ENCODE data around the gene PRPF18. TPM values are rescaled to one million over a fixed set of nuclear protein-coding genes. Genes with fewer than 3 reads are reported as not detected.
A peak's percentile ranks its signal among the peaks of the same experiment; 100 is the strongest.

Gene PRPF18
- total RNA-seq, 1 donor from 2014 or later = 13.4 TPM

GRCh38 chr10:13559124-13559700 is 27.6 kb upstream of the PRPF18 start:
- peaks cover 4% of the 10 kb centered on the region for H3K9me3 Mint-ChIP-seq (ENCODE audit: low read depth)
- H3K4me1 Mint-ChIP-seq (ENCODE audit: low read depth) = peaks cover 9% of the 10 kb centered on the region
- H3K27ac Mint-ChIP-seq (ENCODE audit: unreplicated experiment) = no peak overlapping the region
- TF ChIP-seq, protein P1, sequence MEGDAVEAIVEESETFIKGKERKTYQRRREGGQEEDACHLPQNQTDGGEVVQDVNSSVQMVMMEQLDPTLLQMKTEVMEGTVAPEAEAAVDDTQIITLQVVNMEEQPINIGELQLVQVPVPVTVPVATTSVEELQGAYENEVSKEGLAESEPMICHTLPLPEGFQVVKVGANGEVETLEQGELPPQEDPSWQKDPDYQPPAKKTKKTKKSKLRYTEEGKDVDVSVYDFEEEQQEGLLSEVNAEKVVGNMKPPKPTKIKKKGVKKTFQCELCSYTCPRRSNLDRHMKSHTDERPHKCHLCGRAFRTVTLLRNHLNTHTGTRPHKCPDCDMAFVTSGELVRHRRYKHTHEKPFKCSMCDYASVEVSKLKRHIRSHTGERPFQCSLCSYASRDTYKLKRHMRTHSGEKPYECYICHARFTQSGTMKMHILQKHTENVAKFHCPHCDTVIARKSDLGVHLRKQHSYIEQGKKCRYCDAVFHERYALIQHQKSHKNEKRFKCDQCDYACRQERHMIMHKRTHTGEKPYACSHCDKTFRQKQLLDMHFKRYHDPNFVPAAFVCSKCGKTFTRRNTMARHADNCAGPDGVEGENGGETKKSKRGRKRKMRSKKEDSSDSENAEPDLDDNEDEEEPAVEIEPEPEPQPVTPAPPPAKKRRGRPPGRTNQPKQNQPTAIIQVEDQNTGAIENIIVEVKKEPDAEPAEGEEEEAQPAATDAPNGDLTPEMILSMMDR (IDR thresholded peaks at IDR 0.05) = no peak
- no peak for DNase-seq (ENCODE audit: low spot score)
- H3K36me3 Mint-ChIP-seq (ENCODE audit: low read depth) = peaks cover under 1% of the 10 kb centered on the region
- H3K27me3 Mint-ChIP-seq (ENCODE audit: low read depth) = peaks cover 2% of the 10 kb centered on the region
- no peak overlapping the region for H3K4me3 Mint-ChIP-seq (ENCODE audit: unreplicated experiment)

- TF ChIP-seq, protein P1 (IDR thresholded peaks at IDR 0.05) = no peak
These were observed 26.2 kb upstream of the PRPF18 start for GRCh38 chr10:13560597-13560996.

GRCh38 chr10:13563481-13564445 is 23.0 kb upstream of the PRPF18 start:
- DNase-seq (ENCODE audit: low spot score) = no peak
- Mint-ChIP-seq H3K9me3 (ENCODE audit: low read depth) (peaks cover 18% of the 10 kb centered on the region), H3K27ac (ENCODE audit: unreplicated experiment) (no peak overlapping the region), H3K36me3 (ENCODE audit: low read depth) (peaks cover 4% of the 10 kb centered on the region), H3K4me1 (ENCODE audit: low read depth) (peaks cover 6% of the 10 kb centered on the region), H3K27me3 (ENCODE audit: low read depth) (peaks cover 17% of the 10 kb centered on the region), H3K4me3 (ENCODE audit: unreplicated experiment) (no peak overlapping the region)
- TF ChIP-seq, protein P1 (IDR thresholded peaks at IDR 0.05) = no peak

More at GRCh38 chr10:13560597-13560996, 26.2 kb upstream of the PRPF18 start:
- Mint-ChIP-seq H3K36me3 (ENCODE audit: low read depth) (peaks cover 4% of the 10 kb centered on the region), H3K4me3 (ENCODE audit: unreplicated experiment) (no peak overlapping the region), H3K27ac (ENCODE audit: unreplicated experiment) (peak overlapping the region; percentile 60), H3K4me1 (ENCODE audit: low read depth) (peaks cover 9% of the 10 kb centered on the region), H3K27me3 (ENCODE audit: low read depth) (peaks cover 10% of the 10 kb centered on the region), H3K9me3 (ENCODE audit: low read depth) (peaks cover 18% of the 10 kb centered on the region)
- DNase-seq (ENCODE audit: low spot score) = no peak

DNA sequence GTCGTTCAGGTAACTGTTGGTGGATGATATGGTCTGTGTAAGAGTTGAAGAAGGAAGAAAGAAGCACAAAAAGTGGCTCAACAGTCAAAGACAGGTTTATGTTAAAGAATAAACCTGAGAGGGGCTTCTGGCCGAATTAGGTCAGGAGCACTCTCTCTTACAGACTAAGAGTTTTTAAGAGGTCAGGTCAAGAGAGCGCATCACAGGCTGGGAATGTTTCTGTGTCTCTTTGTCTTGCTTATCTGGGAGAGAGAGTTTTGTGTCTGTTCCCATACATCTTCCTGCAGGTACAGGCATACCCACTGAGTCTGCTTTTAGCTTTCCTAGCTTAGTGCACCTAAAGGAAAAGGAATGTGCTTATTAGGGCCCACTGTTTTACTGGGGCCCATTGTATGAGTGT is 22.2 kb upstream of the PRPF18 start:
- no peak overlapping the region for H3K4me3 Mint-ChIP-seq (ENCODE audit: unreplicated experiment)
- TF ChIP-seq, protein P1 (IDR thresholded peaks at IDR 0.05) = no peak
- peaks cover 19% of the 10 kb centered on the region for H3K27me3 Mint-ChIP-seq (ENCODE audit: low read depth)
- H3K9me3 Mint-ChIP-seq (ENCODE audit: low read depth) = peaks cover 23% of the 10 kb centered on the region
- peaks cover 6% of the 10 kb centered on the region for H3K4me1 Mint-ChIP-seq (ENCODE audit: low read depth)
- no peak for DNase-seq (ENCODE audit: low spot score)
- H3K27ac Mint-ChIP-seq (ENCODE audit: unreplicated experiment) = no peak overlapping the region
- H3K36me3 Mint-ChIP-seq (ENCODE audit: low read depth) = peaks cover 5% of the 10 kb centered on the region

DNA sequence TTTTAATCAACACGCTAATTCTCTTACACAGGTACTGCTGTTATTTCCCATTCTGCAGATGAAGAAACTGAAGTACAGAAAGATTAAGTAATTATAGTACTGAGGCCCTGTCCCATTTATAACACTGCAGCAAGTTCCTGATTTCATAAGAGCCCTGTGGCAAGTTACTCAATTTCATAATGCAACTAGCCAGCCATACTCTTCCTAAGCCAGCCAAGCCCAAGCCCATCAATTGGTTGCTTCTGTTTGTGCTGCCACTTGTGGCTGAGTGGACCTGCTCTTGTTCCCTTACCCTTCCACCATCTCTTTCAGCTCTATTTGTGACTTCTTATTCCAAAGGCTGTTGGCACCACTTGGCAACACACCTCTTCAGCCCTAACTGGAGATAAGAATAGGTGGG is 19.7 kb upstream of the PRPF18 start:
- no peak overlapping the region for H3K4me3 Mint-ChIP-seq (ENCODE audit: unreplicated experiment)
- TF ChIP-seq, protein P1 (IDR thresholded peaks at IDR 0.05) = no peak

More for the DNA sequence above, 19.7 kb upstream of the PRPF18 start:
- DNase-seq (ENCODE audit: low spot score) = no peak
- Mint-ChIP-seq H3K27me3 (ENCODE audit: low read depth) (peaks cover 29% of the 10 kb centered on the region), H3K27ac (ENCODE audit: unreplicated experiment) (no peak overlapping the region), H3K9me3 (ENCODE audit: low read depth) (peaks cover 23% of the 10 kb centered on the region), H3K36me3 (ENCODE audit: low read depth) (peaks cover 5% of the 10 kb centered on the region), H3K4me1 (ENCODE audit: low read depth) (no peaks in the 10 kb centered on the region)
